PFSK-1 (cell line): ENCODE measurements around the gene KBTBD4.

ENCODE experiments used
- POLR2AphosphoS5 ChIP-seq: IDR thresholded peaks from 2 replicates; pipeline ENCODE4 v1.6.1; 2012; ENCODE audit warnings: low read depth, mild to moderate bottlenecking, control low read depth, low read length, moderate library complexity
- SIN3A ChIP-seq: IDR thresholded peaks from 2 replicates; pipeline ENCODE4 v1.6.1; 2012; ENCODE audit warnings: mild to moderate bottlenecking, low read length, moderate library complexity, borderline replicate concordance; ENCODE audit not compliant: insufficient read depth
- TAF1 ChIP-seq: IDR thresholded peaks from 2 replicates; pipeline ENCODE4 v1.6.1; 2012; ENCODE audit warnings: low read length, control low read depth, borderline replicate concordance; ENCODE audit not compliant: insufficient read depth
- TF ChIP-seq, protein P1 (sequence below), 2 experiments: IDR thresholded peaks; 2 replicates each; pipeline versions ENCODE4 v1.6.1 to v1.8.0; 2011 to 2012; ENCODE audit warnings: low read depth in 2 of 2, low read length in 2 of 2, control low read depth in 1 of 2, inconsistent platforms in 1 of 2, mild to moderate bottlenecking in 1 of 2, moderate library complexity in 1 of 2; ENCODE audit not compliant: insufficient read depth in 1 of 2

DNA sequence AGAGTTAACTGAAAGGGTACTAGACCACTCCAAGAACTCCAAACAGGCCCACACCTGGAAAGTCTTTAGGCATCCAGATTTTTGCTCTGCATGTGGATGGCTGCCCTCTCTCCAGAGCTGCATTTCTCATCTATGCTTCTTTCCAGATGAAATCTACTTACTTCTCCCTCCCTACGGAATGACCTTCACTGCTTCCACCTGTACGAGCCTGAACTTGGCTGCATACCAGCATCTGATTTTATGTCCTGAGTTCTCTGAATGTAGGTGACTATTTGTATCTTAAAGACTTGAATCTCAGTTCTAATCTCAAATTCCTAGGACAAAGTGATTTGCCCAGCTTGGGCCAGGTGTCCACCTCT is 39.1 kb downstream of the KBTBD4 start:
- TF ChIP-seq, protein P1, sequence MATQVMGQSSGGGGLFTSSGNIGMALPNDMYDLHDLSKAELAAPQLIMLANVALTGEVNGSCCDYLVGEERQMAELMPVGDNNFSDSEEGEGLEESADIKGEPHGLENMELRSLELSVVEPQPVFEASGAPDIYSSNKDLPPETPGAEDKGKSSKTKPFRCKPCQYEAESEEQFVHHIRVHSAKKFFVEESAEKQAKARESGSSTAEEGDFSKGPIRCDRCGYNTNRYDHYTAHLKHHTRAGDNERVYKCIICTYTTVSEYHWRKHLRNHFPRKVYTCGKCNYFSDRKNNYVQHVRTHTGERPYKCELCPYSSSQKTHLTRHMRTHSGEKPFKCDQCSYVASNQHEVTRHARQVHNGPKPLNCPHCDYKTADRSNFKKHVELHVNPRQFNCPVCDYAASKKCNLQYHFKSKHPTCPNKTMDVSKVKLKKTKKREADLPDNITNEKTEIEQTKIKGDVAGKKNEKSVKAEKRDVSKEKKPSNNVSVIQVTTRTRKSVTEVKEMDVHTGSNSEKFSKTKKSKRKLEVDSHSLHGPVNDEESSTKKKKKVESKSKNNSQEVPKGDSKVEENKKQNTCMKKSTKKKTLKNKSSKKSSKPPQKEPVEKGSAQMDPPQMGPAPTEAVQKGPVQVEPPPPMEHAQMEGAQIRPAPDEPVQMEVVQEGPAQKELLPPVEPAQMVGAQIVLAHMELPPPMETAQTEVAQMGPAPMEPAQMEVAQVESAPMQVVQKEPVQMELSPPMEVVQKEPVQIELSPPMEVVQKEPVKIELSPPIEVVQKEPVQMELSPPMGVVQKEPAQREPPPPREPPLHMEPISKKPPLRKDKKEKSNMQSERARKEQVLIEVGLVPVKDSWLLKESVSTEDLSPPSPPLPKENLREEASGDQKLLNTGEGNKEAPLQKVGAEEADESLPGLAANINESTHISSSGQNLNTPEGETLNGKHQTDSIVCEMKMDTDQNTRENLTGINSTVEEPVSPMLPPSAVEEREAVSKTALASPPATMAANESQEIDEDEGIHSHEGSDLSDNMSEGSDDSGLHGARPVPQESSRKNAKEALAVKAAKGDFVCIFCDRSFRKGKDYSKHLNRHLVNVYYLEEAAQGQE (IDR thresholded peaks at IDR 0.05; ENCODE audit: insufficient read depth in 1 of 2, low read depth in 2 of 2, low read length in 2 of 2) = no peak
- TF ChIP-seq POLR2AphosphoS5 (no peak), TAF1 (no peak), SIN3A (no peak)
